NT2/D1 (cell line): ENCODE results near the gene PLCG2.

ENCODE experiments used
- DNase-seq: peaks from one replicate; pipeline ENCODE4 v3.0.0-alpha.2; 2011; ENCODE audit warnings: low read depth, low spot score
- H3K27me3 ChIP-seq: 2 replicates; pipeline ENCODE4 v1.6.0; 2011; ENCODE audit warnings: mild to moderate bottlenecking; ENCODE audit not compliant: insufficient read length, insufficient read depth
- H3K36me3 ChIP-seq: 2 replicates; pipeline ENCODE4 v1.6.1; 2011; ENCODE audit warnings: mild to moderate bottlenecking, low read length, mixed read lengths; ENCODE audit not compliant: insufficient read depth, insufficient read length
- H3K4me1 ChIP-seq: 2 replicates; pipeline ENCODE4 v1.5.1; 2011; ENCODE audit not compliant: insufficient read depth, insufficient read length
- H3K4me3 ChIP-seq: 2 replicates; pipeline ENCODE4 v1.5.1; 2011; ENCODE audit warnings: low read depth; ENCODE audit not compliant: insufficient read length
- H3K9ac ChIP-seq: 2 replicates; pipeline ENCODE4 v1.6.0; 2011; ENCODE audit warnings: low read depth; ENCODE audit not compliant: insufficient read length
- H3K9me3 ChIP-seq: 2 replicates; pipeline ENCODE4 v1.5.1; 2011; ENCODE audit warnings: mild to moderate bottlenecking, low read length; ENCODE audit not compliant: insufficient read depth
- SUZ12 ChIP-seq: IDR thresholded peaks from 2 replicates; pipeline ENCODE4 v1.6.1; 2011; ENCODE audit not compliant: insufficient read length, insufficient read depth; ENCODE audit errors: extremely low read depth
- YY1 ChIP-seq: IDR thresholded peaks from 2 replicates; pipeline ENCODE4 v1.6.1; 2011; ENCODE audit not compliant: insufficient read length, insufficient read depth
- ZNF274 ChIP-seq: IDR thresholded peaks from 2 replicates; pipeline ENCODE4 v1.6.1; 2011; ENCODE audit warnings: mild to moderate bottlenecking, low read depth, low read length

Gene PLCG2

DNA sequence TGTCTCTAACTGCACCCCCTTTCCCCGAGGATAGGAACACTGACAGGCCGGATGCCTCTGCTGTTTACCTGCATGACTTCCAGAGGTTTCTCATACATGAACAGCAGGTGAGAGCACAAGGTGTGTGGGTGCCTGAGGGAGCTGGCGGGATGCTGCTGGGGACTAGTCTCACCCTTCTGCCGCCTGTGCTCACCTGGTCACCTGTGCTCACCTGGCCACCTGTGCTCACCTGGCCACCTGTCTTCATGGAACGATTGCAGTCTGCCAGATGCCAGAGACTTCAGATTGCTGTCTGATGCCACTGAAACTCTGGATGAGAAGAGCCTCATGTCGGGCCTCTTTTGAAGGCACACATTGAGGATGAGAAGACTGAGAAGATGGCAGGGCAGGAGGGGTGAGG is 104.1 kb downstream of the PLCG2 start:
- no peak for DNase-seq
- H3K9me3 ChIP-seq, result no peaks in the 10 kb centered on the region

DNA sequence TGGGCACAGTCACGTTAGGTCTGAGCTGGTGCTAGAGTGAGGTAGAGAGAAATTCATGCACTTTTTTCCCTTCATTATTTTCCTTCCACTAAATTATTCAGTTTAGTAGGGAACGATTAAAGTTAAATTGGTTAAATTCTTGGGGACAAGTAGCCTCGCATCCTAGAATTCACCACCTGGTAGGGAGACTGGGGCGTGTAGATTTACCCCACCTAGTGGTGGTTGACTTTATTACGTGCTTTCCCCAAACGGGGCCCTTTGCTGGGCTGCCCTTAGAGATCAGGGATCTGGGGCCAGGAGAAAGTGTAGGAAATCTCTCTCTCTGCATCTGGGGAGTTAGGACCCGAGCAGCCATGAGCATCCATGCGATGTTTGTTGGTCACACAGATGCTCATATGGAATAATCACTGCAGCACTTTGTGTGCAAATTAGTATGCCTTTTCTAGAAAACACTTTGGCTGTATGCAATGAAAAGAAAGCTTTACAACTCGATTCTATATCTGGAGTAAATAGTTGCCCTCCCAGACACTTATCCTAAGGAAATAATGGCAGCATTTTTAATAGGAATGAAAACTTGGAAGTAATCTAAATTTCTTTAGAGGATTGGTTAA is 107.0 kb downstream of the PLCG2 start:
- Histone ChIP-seq H3K9ac (no peak overlapping the region), H3K4me1 (peaks cover 2% of the 10 kb centered on the region), H3K27me3 (no peaks in the 10 kb centered on the region), H3K4me3 (no peak overlapping the region), H3K9me3 (no peaks in the 10 kb centered on the region), H3K36me3 (no peaks in the 10 kb centered on the region)
- DNase-seq, result no peak
- TF ChIP-seq ZNF274 (no peak), SUZ12 (no peak)

More for the DNA sequence above, 104.1 kb downstream of the PLCG2 start:
- H3K36me3 ChIP-seq, result no peaks in the 10 kb centered on the region
- H3K4me3 ChIP-seq, result no peak overlapping the region
- H3K9ac ChIP-seq, result no peak overlapping the region
- TF ChIP-seq YY1 (no peak), SUZ12 (no peak), ZNF274 (no peak)
- no peaks in the 10 kb centered on the region for H3K27me3 ChIP-seq
- H3K4me1 ChIP-seq, result peaks cover 7% of the 10 kb centered on the region

DNA sequence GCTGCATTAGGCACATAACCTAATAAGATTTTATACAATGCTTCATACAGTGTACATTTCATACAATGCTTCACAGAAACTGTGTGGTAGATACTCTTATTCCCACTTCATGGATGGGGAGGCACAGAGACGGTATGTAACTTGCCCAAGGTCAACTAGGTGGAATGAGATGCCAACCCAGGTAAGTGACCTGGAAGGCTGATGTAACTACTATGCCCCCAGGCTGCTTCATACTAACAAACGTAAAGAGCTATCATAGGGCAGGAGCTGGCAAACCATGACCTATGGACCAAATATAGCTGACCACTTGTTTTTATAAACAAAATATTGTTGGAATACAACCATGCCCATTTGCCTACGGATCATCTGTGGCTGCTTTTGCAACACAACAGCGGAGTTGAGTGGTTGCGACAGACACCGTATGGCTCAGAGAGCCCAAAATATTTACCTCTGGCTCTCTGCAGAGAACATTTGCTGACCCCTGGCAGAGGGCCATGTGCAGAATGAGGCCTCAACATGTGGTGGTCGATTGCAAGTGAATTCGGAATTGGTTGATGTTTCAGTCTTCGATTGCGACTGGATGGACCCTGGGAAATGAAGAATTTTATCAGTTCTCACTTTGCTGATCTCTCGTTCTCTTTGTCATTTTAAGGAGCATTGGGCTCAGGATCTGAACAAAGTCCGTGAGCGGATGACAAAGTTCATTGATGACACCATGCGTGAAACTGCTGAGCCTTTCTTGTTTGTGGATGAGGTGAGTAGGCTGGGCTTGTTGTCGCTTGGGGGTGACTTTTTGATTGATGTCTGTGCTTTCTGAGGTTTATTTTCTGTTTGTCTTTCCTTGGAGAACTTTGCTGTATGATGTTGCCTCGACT is 109.7 kb downstream of the PLCG2 start:
- no peak overlapping the region for H3K9ac ChIP-seq
- no peaks in the 10 kb centered on the region for H3K4me1 ChIP-seq
- TF ChIP-seq SUZ12, result no peak
- TF ChIP-seq YY1, result no peak
- TF ChIP-seq ZNF274, result no peak
- no peak for DNase-seq
- H3K36me3 ChIP-seq, result peaks cover 3% of the 10 kb centered on the region
- no peaks in the 10 kb centered on the region for H3K9me3 ChIP-seq
- H3K27me3 ChIP-seq, result no peaks in the 10 kb centered on the region
- H3K4me3 ChIP-seq, result no peak overlapping the region

DNA sequence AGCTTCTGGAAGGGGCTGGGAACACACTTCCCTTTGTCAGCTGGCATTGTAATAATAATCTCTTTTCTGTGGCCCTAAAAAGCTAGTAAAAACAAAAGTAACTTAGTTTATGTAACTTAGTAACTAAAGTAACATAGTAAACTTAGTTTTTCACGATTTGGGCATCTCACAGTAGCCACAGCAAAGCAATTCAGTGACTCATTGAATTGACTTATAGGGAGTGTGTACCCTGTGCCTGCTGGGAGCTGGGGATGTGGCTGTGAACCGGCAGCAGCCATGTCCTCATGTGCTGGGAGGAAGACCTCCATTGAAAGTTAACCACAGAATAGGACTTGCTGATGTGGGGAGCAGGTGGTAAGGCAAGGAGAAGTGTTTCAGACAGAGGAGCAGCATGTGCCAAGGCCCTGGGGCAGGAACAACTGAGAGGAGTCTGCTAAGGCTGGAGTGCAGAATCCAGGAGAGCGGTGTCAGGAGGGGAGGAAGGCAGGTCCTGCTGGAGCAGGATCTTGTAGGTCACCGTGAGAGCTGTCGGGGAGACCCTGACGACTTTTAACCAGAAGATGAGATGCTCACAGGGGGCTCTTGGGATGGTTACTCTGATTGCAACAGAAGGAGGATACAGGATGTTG is 112.8 kb downstream of the PLCG2 start:
- Histone ChIP-seq H3K4me1 (no peaks in the 10 kb centered on the region), H3K36me3 (peaks cover 12% of the 10 kb centered on the region), H3K9me3 (no peaks in the 10 kb centered on the region), H3K4me3 (no peak overlapping the region), H3K9ac (no peak overlapping the region), H3K27me3 (no peaks in the 10 kb centered on the region)
- TF ChIP-seq SUZ12, result no peak
- no peak for TF ChIP-seq ZNF274
- TF ChIP-seq YY1, result no peak
- no peak for DNase-seq

DNA sequence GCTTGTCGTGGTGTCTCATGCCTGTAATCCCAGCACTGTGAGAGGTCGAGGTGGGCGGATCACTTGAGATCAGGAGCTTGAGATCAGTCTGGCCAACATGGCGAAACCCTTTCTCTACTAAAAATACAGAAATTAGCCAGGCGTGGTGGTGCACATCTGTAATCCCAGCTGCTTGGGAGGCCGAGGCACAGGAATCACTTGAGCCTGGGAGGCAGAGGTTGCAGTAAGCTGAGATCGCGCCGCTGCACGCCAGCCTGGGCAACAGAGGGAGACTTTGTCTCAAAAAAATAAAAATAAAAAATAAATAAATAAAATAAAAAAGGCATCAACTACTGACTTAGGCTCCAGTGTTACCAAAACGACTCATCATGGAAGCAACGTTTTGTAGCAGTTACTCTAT is 115.5 kb downstream of the PLCG2 start:
- Histone ChIP-seq H3K9me3 (no peaks in the 10 kb centered on the region), H3K4me1 (no peaks in the 10 kb centered on the region), H3K27me3 (no peaks in the 10 kb centered on the region), H3K36me3 (peaks cover 12% of the 10 kb centered on the region), H3K9ac (no peak overlapping the region), H3K4me3 (no peak overlapping the region)
- TF ChIP-seq ZNF274 (no peak), SUZ12 (no peak), YY1 (no peak)
- DNase-seq, result no peak

DNA sequence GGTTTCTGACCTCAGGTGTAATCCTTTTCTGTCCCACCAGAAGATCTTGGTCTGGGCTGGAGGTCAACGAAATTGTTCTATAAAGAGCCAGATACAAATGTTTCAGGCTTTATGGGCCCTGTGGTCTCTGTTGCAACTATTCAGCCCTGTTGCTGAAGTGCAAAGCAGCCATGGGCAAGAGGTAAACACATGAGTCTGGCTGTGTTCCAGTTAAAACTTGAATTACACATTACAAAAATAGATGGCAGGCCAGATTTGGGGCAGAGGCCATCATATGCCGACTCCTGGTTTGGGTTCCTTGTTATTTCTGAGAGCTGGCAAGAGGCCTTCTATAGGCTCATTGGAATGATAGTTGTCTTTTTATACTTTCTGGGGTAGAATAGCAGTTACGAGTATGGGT is 117.8 kb downstream of the PLCG2 start:
- H3K36me3 ChIP-seq, result peaks cover 18% of the 10 kb centered on the region
- H3K9me3 ChIP-seq, result no peaks in the 10 kb centered on the region
- no peak overlapping the region for H3K9ac ChIP-seq
- DNase-seq, result no peak
- H3K4me1 ChIP-seq, result no peaks in the 10 kb centered on the region
- TF ChIP-seq YY1 (no peak), SUZ12 (no peak), ZNF274 (no peak)
- no peak overlapping the region for H3K4me3 ChIP-seq
- no peaks in the 10 kb centered on the region for H3K27me3 ChIP-seq

DNA sequence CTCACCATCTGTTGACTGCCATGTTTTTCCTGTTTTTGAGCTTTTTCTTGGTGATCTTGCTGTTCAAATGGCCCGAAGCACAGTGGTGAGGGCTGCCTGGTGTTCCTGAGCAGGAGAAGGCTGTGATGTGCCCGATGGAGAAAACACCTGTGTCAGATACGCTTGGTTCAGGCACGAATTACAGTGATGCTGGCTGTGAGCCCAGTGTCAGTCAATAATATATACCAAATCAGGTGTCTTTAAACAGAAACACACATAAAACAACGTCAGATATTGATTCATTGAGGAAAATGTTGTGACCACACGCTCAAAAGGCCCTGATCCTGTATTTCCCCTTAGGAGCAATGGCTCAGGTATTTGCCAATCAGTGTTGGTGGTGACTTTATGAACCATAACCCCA is 120.5 kb downstream of the PLCG2 start:
- no peak for DNase-seq
- Histone ChIP-seq H3K4me1 (no peaks in the 10 kb centered on the region), H3K36me3 (peaks cover 15% of the 10 kb centered on the region), H3K9me3 (peaks cover 5% of the 10 kb centered on the region; the same call in 1 of the 2 replicates), H3K9ac (no peak overlapping the region), H3K27me3 (no peaks in the 10 kb centered on the region), H3K4me3 (no peak overlapping the region)
- no peak for TF ChIP-seq SUZ12
- TF ChIP-seq ZNF274, result no peak
- no peak for TF ChIP-seq YY1
